ENCODE data around the gene FMN1. TPM values are rescaled to one million over a fixed set of nuclear protein-coding genes. Genes with fewer than 3 reads are reported as not detected.

The FMN1 gene
- polyA plus RNA-seq, 1 donor from 2014 or later: 0.40 TPM

GRCh38 chr15:33138000-33138399 lies 56.5 kb downstream of the FMN1 start:
- H3K79me2 ChIP-seq (replicated peaks; ENCODE audit: insufficient read depth, low read length): no peaks in the 10 kb centered on the region
- H3F3A ChIP-seq (ENCODE audit: insufficient read depth, low read length, poor library complexity, severe bottlenecking): no peaks in the 10 kb centered on the region
- no peak overlapping the region for H3K27ac ChIP-seq (ENCODE audit: low read length)
- no peaks in the 10 kb centered on the region for H3K9me2 ChIP-seq (ENCODE audit: insufficient read depth, low read length)
- H3K27me3 ChIP-seq (ENCODE audit: insufficient read depth, low read depth, low read length): no peaks in the 10 kb centered on the region
- H3K9me3 ChIP-seq (ENCODE audit: low read length): no peaks in the 10 kb centered on the region
- no peak overlapping the region for H3K9ac ChIP-seq (ENCODE audit: low read length)
- no peaks in the 10 kb centered on the region for H4K20me1 ChIP-seq (ENCODE audit: insufficient read depth)
- no peaks in the 10 kb centered on the region for H3K36me3 ChIP-seq (ENCODE audit: insufficient read depth, low read length)
- TF ChIP-seq REST (IDR thresholded peaks at IDR 0.05; ENCODE audit: borderline replicate concordance) (no peak), EP300 (conservative IDR thresholded peaks at IDR 0.05; ENCODE audit: poor library complexity, severe bottlenecking) (no peak), MXI1 (conservative IDR thresholded peaks at IDR 0.05; ENCODE audit: poor library complexity, severe bottlenecking) (no peak), CTCF (IDR thresholded peaks at IDR 0.05; ENCODE audit: poor library complexity, severe bottlenecking) (no peak), RAD21 (conservative IDR thresholded peaks at IDR 0.05) (no peak), EZH2 (IDR thresholded peaks at IDR 0.05; ENCODE audit: borderline replicate concordance, insufficient read depth, low read length, poor library complexity, severe bottlenecking) (no peak), POLR2AphosphoS5 (IDR thresholded peaks at IDR 0.05) (no peak), TAF1 (IDR thresholded peaks at IDR 0.05; ENCODE audit: low read depth) (no peak), SMC3 (conservative IDR thresholded peaks at IDR 0.05; ENCODE audit: poor library complexity) (no peak)
- no peak overlapping the region for H3K4me3 ChIP-seq (ENCODE audit: low read length)
- H3K4me2 ChIP-seq (ENCODE audit: low read length): no peak overlapping the region
- no peak overlapping the region for H2AFZ ChIP-seq (ENCODE audit: low read depth, low read length)

GRCh38 chr15:33137101-33137500 lies 57.4 kb downstream of the FMN1 start:
- no peaks in the 10 kb centered on the region for H3K9me3 ChIP-seq (ENCODE audit: low read length)
- no peak overlapping the region for H3K27ac ChIP-seq (ENCODE audit: low read length)
- H3K79me2 ChIP-seq (replicated peaks; ENCODE audit: insufficient read depth, low read length): no peaks in the 10 kb centered on the region

More at GRCh38 chr15:33137101-33137500, 57.4 kb downstream of the FMN1 start:
- no peak overlapping the region for H3K4me2 ChIP-seq (ENCODE audit: low read length)
- TF ChIP-seq EP300 (conservative IDR thresholded peaks at IDR 0.05; ENCODE audit: poor library complexity, severe bottlenecking): no peak
- no peak for TF ChIP-seq REST (IDR thresholded peaks at IDR 0.05; ENCODE audit: borderline replicate concordance)
- TF ChIP-seq MXI1 (conservative IDR thresholded peaks at IDR 0.05; ENCODE audit: poor library complexity, severe bottlenecking): no peak
- TF ChIP-seq RAD21 (conservative IDR thresholded peaks at IDR 0.05): no peak
- no peak for TF ChIP-seq SMC3 (conservative IDR thresholded peaks at IDR 0.05; ENCODE audit: poor library complexity)
- TF ChIP-seq POLR2AphosphoS5 (IDR thresholded peaks at IDR 0.05): no peak
- TF ChIP-seq TAF1 (IDR thresholded peaks at IDR 0.05; ENCODE audit: low read depth): no peak
- no peak for TF ChIP-seq CTCF (IDR thresholded peaks at IDR 0.05; ENCODE audit: poor library complexity, severe bottlenecking)
- no peak for TF ChIP-seq EZH2 (IDR thresholded peaks at IDR 0.05; ENCODE audit: borderline replicate concordance, insufficient read depth, low read length, poor library complexity, severe bottlenecking)
- H3K9me2 ChIP-seq (ENCODE audit: insufficient read depth, low read length): no peaks in the 10 kb centered on the region
- H3K4me3 ChIP-seq (ENCODE audit: low read length): no peak overlapping the region
- no peaks in the 10 kb centered on the region for H3K36me3 ChIP-seq (ENCODE audit: insufficient read depth, low read length)
- no peaks in the 10 kb centered on the region for H3F3A ChIP-seq (ENCODE audit: insufficient read depth, low read length, poor library complexity, severe bottlenecking)
- H4K20me1 ChIP-seq (ENCODE audit: insufficient read depth): no peaks in the 10 kb centered on the region
- H2AFZ ChIP-seq (ENCODE audit: low read depth, low read length): no peak overlapping the region
- no peak overlapping the region for H3K9ac ChIP-seq (ENCODE audit: low read length)
- no peaks in the 10 kb centered on the region for H3K27me3 ChIP-seq (ENCODE audit: insufficient read depth, low read depth, low read length)
